Measurements from ENCODE around the gene UQCRHL.

Gene UQCRHL

DNA sequence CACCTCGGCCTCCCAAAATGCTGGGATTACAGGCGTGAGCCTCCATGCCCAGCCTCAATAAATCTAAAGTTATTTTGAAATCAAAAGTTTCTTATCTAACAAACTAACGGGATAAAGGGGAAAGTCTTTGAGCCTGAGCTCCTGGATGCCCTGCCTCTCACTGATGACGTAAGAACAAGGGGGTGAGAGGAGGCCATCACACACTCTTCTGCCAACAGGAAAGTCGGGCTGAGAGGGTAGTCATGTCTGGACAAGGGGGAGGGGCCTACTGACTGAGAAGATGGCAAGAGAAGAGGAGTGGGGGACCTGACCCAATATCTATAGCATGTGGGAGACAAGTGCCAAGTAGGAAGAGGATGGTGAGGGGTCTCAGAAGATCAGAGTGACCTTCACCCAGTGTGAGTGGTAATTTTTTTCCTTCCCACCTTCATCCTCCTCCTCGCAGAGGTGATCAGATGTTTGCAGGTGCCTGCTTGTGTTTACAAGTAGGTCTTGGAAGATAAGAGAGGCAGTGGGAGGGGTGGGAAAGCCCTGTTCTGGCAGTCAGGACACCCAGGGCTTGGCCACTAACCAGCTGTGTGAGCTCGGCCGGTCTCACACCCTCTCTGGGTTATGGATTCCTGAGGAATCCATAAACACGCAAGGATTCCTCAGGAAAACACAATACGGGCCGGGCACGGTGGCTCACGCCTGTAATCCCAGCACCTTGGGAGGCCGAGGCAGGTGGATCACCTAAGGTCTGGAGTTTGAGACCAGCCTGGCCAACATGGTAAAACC is 9.6 kb downstream of the UQCRHL start:
- DNase-seq (ENCODE audit: low spot score) = no peak

DNA sequence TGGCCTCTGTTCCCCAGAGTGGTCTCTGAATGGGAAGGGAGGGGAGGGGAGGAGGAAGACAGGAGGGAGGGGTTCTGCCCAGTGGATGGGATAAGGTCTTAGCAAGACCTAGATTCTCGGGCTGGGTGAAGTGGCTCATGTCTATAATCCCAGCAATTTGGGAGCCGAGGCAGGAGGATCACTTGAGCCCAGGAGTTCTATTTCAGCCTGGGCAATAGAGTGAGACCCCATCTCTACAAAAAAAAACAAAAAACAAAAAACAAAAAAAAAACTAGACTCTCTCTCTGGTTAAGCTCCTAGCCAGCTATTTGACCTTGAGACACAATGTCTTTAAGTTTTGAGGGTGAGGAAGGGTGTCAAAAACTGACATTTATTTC is 11.4 kb downstream of the UQCRHL start:
- no peak for DNase-seq (ENCODE audit: low spot score)

DNA sequence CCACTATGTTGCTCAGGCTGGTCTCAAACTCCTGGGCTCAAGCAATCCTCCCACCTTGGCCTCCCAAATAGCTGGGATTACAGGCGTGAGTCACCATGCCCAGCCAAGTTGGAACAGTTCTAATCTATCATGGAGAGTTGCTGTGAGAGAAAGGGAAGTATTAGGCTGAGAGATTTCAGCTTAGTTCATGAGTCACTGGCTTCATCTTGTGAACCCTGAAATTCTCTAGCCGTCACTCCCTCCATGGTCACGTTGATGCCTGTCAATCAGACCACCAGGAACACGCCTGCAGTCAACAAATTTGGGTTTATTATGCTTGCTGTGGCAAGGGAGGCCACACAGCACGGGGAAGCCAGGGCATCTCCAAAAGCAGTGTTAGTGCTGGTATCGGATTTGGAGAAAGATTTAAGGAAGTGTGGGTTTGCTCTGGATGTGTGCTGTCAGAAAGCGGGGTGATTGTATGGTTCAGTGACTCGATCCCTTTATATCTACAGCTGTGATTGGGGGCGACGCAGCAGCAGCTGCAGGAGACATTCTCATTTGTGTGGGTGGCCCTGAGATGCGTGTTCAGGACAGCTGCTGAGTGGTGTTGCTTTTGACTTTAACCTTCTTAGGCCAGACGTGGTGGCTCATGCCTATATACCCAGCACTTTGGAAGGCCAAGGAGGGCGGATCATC is 18.7 kb downstream of the UQCRHL start:
- no peak for DNase-seq (ENCODE audit: low spot score)

DNA sequence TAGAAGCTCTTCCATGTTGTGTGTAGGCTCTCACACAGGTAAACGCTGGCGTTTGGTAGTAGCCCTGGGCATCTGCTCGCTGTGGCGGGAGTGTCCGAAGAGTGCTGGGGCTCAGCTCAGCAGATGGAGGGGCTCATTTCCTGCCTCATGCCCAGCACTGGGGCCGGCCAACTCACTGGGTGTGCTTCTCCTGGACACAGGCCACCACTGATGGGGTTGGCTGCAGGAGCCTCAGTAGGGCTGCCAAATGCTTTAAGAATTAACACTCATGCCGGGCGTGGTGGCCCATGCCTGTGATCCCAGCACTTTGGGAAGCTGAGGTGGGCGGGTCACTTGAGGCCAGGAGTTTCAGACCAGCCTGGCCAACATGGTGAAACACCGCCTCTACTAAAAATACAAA is 20.9 kb downstream of the UQCRHL start:
- peak; percentile 68 for DNase-seq (ENCODE audit: low spot score)

DNA sequence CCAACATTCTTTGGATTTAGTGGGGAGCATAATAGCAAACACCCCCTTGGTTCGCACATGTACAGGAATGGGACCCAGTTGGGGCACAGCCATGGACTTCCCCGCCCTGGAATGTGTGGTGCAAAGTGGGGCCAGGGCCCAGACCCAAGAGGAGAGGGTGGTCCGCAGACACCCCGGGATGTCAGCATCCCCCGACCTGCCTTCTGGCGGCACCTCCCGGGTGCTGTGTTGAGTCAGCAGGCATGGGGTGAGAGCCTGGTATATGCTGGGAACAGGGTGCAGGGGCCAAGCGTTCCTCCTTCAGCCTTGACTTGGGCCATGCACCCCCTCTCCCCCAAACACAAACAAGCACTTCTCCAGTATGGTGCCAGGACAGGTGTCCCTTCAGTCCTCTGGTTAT is 21.8 kb downstream of the UQCRHL start:
- no peak for DNase-seq (ENCODE audit: low spot score)

DNA sequence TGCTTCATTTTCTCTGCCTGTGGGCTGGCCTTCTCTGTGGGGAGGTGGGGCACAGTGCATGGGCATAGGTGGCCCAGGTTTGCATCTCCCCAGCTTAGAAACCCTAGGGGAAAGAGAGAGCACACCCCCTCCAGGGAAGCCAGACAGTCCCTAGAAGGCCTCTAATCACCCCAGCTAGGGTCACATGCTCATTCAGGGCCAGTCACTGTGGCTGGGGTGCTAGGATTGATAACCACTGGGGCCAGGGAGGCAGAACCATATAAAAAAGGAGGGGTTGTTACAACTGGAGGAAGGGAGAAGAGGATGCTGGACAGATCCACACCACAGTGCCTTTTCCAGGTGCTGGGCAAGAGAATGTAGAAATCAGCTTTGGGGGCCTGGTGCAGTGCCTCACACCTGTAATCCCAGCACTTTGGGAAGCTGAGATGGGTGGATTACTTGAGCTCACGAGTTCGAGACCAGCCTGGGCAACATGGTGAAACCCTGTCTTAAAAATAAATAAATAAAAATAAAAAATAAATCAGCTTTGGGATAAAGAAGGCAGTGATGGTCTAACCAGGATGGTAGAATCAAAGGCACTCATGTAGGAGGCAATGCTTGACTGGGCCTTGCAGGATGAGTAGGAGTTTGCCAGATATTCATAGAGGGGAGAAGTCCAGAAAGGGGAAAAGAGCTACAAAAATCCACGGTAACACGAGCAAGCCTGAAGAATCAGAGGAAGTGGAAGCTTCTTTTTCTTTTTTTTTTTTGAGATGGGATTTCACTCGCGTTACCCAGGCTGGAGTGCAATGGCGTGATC is 29.3 kb downstream of the UQCRHL start:
- DNase-seq (ENCODE audit: low spot score) = no peak

DNA sequence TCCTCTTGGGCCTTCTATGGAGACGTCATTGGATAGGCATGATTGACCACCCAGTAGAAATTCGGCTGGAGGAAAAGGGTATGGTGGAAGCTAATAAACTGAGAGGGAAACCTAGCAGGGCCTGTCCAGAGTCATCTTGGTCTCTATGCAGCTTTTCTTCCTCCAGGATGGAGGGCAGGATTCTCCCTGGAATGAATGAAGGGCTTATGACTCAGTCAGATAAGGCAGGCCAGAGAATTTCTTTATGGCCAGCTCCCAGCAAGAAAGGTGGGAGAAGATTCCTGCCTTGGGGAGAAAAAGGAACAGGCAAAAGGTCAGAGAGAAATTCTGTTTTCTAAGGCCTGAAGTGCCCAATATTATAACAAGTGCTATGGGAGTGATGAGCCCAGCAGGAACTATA is 31.7 kb downstream of the UQCRHL start:
- no peak for DNase-seq (ENCODE audit: low spot score)

DNA sequence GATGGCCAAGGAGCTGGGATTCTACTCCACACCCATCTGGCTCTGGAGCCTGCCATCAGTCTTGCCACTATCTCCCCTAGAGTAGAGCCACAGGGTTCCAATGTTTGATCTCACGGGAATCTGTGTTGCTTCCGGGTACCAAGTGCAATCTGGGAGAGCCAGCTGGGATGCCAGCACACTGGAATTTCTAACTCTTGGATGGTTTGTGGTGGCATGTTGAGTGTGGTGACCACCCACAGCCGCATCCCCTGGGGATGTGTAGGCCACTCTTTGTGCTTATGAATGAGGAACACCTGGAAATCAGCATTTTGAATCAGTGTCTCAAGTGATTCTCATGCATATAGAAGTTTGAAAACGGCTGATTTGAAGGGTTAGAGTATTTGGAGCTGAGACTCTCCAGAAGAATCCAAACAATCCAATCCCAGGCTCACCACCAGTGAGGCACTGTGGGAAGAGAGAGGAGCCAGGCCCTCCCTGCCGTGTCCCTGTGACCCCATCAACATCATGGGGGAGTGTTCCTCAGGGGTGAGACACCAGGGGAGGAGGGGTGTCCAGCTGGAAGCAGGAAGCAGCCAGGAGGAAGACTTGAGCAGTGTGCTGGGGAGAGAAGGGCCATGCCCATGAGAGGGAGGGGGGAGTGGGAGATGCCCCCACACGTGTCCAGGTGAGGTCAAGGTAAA is 35.5 kb downstream of the UQCRHL start:
- no peak for DNase-seq (ENCODE audit: low spot score)

DNA sequence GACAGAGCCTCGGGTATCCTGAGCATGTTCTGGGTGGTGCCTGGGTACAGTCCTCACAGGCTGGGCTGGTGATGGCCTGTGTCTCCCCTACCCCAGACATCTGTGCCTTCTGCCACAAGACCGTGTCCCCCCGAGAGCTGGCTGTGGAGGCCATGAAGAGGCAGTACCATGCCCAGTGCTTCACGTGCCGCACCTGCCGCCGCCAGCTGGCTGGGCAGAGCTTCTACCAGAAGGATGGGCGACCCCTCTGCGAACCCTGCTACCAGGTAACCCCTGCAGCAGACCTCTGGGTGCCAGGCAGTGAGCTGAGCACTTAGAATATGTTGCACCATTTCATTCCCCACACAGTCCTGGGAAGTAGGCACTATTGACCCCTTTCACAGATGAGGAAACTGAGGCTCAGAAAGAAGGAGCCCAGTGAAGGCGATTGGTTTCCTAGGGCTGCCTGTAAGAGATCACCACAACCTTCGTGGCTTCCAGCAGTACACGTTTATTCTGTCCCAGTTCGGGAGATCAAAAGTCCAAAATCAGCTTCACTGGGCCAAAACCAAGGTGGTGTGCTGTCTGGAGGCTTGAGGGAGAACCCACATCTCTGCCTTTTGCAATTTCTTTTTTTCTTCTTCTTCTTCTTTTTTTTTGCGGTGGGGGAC is 37.0 kb downstream of the UQCRHL start:
- no peak for DNase-seq (ENCODE audit: low spot score)

DNA sequence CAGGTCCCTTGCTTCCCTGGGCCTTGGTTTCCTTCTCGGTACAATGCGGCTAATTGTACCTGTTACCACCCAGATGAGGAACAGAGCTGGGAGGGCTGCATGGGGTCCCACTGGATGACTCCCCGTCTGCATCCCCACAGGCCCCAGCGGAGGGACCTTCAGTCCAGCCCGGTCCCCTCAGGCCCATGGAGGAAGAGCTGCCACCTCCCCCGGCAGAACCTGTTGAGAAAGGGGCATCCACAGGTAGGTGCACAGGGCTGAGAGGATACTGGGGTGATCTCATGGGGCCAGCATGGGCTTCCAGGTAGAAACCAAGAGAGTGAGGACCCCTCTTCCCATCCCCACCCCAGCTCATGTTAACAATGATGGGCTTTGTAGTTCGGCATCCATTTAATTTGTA is 39.1 kb downstream of the UQCRHL start:
- DNase-seq (ENCODE audit: low spot score) = no peak

DNA sequence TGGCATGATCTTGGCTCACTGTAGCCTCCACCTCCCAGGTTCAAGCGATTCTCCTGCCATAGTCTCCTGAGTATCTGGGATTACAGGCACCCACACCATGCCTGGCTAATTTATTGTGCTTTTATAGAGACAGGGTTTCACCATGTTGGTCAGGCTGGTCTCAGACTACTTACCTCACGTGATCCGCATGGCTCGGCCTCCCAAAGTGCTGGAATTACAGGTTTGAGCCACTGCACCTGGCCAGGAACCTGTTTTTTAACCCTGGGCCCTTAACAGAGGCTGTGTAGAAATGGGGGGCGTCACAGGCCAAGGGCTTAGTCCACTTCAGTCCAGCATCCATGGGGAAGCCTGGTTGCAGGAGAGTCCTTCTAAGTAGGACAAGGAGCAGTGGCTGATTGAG is 39.5 kb downstream of the UQCRHL start:
- DNase-seq (ENCODE audit: low spot score) = no peak

DNA sequence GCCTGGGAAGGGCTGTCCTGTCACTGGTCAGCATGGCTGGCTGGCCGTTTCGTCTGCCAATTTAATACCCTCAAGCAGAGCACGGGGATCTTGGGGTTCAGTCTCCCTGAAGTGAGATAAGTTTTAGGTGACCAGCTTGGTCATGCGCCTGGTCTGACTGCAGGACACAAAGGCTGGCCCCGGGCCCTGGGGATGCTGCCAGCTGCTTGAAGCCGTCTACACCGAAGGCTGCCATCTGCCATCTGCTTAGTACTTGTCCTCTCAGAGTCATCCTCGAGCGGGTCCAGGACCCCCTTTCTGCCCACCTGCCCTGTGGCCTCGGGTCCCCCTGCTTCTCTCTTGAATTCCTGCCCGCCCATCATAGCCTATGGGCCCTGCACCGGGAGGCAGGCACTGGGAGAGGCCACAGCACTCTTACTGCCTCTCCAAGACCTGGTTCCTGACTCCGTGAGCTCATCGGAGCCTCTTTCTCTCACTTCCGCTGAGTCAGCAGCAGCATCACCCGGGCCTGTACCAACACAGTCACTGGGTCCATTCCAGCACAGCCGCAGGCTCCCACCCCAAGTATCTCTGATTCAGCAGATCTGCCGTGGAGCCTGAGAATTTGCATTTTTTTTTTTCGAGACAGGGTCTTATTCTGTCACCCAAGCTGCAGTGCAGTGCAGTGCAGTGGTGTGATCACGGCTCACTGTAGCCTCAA is 41.8 kb downstream of the UQCRHL start:
- peak; percentile 87 for DNase-seq (ENCODE audit: low spot score)

DNA sequence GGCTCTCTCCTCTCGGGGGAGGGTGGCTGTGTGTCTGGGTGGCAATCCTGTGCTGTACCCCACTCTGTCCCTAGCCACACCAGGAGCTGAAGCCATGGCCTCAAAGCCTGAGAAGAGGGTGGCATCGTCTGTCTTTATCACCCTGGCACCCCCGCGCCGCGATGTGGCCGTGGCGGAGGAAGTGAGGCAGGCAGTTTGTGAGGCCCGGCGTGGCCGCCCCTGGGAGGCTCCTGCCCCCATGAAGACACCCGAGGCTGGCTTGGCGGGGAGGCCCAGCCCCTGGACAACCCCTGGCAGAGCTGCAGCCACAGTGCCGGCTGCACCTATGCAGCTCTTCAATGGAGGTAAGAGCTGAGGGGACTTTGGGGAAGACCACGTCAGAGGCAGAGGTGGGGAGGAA is 42.6 kb downstream of the UQCRHL start:
- no peak for DNase-seq (ENCODE audit: low spot score)

DNA sequence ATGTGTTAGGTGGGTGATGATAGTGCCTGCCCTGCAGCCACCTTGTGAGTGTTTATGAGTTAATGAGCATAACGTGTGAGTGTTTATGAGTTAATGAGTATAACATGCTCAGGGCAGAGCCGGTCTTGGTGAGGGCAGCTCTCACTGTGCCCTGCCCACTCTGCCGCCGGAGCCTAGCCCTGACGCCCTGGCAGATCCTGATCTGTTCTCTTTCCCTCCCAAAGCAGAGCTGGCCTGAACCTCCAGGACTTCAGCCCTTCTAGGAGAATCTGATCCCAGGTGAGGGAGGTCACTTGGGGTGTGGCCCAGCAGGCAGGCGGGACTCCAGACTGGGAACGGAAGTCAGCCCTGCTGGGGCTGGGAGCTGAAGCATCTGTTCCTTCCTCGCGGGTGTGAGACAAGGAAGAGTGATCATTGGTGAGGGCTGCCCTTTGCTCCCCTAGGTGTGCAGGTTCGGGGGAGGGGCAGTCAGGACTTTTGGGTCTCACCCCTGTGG is 43.1 kb downstream of the UQCRHL start:
- no peak for DNase-seq (ENCODE audit: low spot score)

DNA sequence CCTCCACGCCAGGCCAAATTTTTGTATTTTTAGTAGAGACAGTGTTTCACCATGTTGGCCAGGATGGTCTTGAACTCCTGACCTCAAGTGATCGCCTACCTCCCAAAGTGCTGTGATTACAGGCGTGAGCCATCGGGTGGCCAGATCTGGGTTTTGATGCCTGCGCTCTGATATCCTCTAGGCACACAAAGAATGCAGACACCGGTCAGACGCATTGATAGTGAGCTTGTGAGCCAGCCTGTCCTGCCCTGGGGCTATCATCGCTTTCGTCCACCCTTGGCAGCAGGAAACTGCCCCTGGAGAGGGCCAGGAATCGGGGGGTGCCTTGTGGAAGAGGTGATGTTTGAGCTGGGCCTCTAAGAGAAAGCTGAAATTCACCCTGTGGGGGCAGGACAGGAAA is 44.9 kb downstream of the UQCRHL start:
- DNase-seq (ENCODE audit: low spot score) = no peak

DNA sequence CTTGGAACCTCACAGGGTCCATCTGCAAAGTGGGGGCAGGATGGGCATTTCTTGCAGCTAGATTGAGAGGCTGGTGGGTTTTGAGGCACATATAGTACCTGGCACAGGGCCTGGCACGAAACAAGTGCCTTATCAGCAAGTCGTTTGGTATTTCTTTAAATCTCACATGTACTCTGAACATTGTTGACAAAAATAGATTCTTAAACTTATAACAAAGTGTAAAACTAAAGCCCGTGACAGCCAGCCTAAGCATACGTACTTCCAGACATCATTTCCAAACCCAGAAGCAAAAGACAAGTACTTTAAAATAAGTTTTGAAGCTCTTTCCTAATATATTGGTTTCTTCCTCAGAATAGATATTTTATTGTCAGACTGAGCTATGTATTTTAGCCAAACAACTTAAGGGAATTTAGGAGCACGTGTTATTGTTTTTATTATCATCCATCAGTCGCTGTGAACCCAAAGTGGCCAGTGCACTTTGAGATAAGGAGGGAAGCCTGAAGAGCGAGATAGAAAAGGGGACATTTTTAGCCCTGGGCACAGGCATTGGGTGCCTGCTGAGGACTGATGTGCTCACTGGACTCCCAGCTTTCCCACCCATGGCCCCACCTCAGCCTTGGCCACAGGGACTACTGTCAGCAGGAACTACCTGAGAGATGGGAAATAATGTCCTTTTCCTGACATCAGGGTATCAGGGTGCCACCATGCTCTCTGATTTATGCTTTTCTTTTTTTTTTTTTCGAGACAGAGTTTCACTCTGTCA is 45.9 kb downstream of the UQCRHL start:
- DNase-seq (ENCODE audit: low spot score) = no peak

DNA sequence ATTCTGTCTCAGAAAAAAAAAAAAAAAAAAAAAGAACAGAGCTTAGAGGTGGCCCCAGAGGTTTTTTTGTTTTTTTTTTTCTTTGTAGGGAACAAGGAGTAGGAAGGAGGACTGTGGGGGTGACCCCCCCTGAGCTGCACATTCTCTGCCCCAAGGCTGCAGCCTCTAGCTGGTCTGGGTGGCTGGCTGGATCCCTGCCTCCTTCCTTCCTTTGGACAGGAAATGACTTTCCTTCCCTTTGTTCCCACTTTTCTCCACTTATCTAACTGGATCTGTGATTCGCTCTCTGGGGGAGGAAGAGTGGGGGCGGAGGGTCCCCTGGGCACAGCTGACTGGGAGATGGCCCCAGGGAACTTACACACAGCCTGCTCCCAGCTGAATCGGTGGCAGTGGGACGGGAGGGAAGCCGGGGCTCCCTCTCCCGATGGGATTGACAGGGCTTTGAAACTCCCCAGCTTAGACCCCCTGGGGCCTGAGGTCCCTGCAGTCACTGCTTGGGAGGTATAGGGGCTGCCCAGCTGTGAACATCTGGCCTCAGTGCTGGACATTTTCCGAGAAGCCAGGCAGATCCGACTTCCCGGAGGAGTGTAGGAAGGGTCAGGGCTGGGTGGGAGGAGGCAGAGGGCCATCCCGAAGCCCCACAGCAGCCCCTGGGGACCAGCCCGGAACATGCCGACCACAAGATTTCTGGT is 46.8 kb downstream of the UQCRHL start:
- DNase-seq (ENCODE audit: low spot score) = peak; percentile 81

DNA sequence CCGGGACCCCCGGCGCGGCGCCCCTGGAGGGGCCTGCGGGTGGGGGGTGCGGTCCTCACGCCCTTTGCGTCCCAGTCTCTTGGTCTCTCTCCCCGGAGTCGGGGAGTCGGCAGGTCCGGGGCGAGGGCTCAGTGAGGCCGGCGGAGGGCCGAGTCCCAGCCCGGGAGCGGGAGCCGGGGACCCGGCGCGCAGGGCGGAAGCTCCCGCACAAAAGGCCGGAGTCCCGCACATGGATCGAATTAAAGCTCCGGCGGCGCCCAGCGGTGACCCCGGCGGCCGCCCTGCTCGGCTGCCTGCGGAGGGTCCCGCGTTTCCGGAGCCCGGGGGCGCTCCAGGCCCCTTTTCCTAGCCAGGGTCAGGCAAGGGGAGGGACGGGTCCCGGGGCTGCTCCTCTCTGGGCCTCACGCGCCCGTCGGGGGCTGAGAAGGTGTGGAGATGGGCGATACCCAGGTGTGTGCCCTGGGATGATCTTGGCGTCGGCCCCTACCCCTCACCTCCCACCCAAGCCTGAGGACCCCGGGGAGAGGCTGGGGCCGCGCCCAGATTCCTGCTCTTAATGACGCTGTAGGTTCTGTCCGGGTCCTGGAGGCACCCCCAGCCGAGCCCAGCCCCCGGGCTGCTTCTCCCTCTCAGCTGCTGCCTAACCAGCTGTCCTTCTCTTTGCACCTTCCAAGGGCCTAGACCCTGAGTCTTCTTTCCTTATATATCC is 48.3 kb downstream of the UQCRHL start:
- DNase-seq (ENCODE audit: low spot score) = peak; percentile 87

DNA sequence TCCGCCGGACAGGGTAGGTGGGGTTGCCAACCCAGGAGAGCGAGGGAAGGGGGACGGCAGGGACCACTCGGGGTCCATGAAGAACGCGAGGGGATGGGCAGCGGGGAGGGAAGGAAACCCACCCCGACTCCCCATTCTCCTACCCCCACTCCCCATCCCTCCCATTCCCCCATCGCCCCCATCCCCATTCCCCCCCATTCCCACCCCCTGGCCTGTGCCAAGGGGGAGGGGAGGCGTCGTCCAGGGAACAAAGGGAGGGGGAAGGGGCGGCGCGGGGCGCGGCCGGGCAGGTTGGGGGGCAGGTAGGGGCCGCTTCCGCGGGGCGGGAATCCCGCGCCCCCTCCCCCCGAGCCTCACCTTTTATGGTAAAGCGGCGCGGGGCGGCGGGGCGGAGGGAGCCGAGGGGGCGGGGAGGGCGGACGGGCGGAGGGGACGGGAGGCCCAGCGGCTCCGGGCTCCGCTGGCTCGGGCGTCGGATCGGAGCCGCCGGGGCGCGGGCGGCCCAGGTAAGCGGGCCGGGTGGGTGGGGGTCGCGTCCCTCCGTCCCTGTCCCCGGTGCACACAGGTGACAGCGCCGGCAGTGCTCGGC is 49.0 kb downstream of the UQCRHL start, which contains the start of gene FBLIM1:
Gene FBLIM1, plus strand, starts transcription at position 453 of the 589 bp plus-strand sequence. CDS start 6,189 bp downstream, outside the sequence.
- DNase-seq (ENCODE audit: low spot score) = peak; percentile 84

Measured in GM03348 (cell line).